Chondrocyte (in vitro differentiated cells): Measurements from ENCODE around the gene TXLNA. TPM values are rescaled to one million over a fixed set of nuclear protein-coding genes. Genes with fewer than 3 reads are reported as not detected.

Experiments
- DNase-seq: peaks from one replicate; pipeline ENCODE4 v3.0.0; 2021; ENCODE audit warnings: mixed read lengths, low spot score
- H3K27ac Mint-ChIP-seq: one replicate; pipeline ENCODE4 v1.8.0; 2021; ENCODE audit warnings: mild to moderate bottlenecking, moderate library complexity, mixed read lengths; ENCODE audit not compliant: unreplicated experiment
- H3K27me3 Mint-ChIP-seq: 2 replicates; pipeline ENCODE4 v1.8.0; 2021; ENCODE audit warnings: low read depth, mixed read lengths
- H3K36me3 Mint-ChIP-seq: 2 replicates; pipeline ENCODE4 v1.8.0; 2021; ENCODE audit warnings: low read depth, mixed read lengths
- H3K4me1 Mint-ChIP-seq: 2 replicates; pipeline ENCODE4 v1.8.0; 2021; ENCODE audit warnings: low read depth, mild to moderate bottlenecking, mixed read lengths
- H3K4me3 Mint-ChIP-seq: one replicate; pipeline ENCODE4 v1.8.0; 2021; ENCODE audit warnings: mild to moderate bottlenecking, moderate library complexity, mixed read lengths; ENCODE audit not compliant: unreplicated experiment
- H3K9me3 Mint-ChIP-seq: 2 replicates; pipeline ENCODE4 v1.8.0; 2021; ENCODE audit warnings: low read depth, mixed read lengths
- total RNA-seq: library from RNA; stranded (reverse); gene quantifications from 3 replicates; pipeline ENCODE4 v1.2.1, GENCODE V29; 2021
- TF ChIP-seq, protein P1 (sequence below): fragments of 200-600 bp; sonication (generic); IDR thresholded peaks from 2 replicates; pipeline ENCODE4 v1.5.0; 2021; ENCODE audit warnings: antibody characterized with exemption, mild to moderate bottlenecking, moderate library complexity

The TXLNA gene
- total RNA-seq, 1 donor from 2014 or later: 86.7 TPM

DNA sequence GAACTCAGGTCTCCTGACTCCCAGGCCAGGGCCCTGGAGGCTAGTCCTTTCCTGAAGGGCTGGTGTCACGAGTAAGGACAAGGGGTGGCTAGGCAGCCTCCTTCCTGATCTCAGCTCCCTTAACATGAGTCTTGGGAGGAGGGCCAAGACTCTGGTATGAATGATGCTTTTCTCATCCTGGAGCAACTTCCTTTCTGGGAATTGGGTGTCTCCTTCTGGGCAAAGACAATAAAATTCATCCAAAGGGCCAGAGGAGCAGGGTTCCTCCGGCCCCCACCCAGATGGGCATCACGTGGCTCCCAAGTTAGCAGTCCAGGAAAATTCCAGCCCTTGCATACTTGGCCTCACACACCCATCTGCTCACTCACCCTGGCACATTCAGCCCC is 67.4 kb downstream of the TXLNA start, which contains the start of gene FAM167B:
TSS of gene FAM167B (plus strand) at position 335 of the 386 bp plus-strand sequence. CDS start 200 bp downstream, outside the sequence.
- H3K4me3 Mint-ChIP-seq: no peak within 1 kb of the TSS
- no peak for DNase-seq
- H3K27me3 Mint-ChIP-seq: no peaks in the 10 kb centered on the region
- H3K9me3 Mint-ChIP-seq: no peaks in the 10 kb centered on the region
- peaks cover under 1% of the 10 kb centered on the region for H3K36me3 Mint-ChIP-seq
- peaks cover 35% of the 10 kb centered on the region for H3K4me1 Mint-ChIP-seq
- peak within 1 kb of the TSS; percentile 34 for H3K27ac Mint-ChIP-seq
- TF ChIP-seq, protein P1, sequence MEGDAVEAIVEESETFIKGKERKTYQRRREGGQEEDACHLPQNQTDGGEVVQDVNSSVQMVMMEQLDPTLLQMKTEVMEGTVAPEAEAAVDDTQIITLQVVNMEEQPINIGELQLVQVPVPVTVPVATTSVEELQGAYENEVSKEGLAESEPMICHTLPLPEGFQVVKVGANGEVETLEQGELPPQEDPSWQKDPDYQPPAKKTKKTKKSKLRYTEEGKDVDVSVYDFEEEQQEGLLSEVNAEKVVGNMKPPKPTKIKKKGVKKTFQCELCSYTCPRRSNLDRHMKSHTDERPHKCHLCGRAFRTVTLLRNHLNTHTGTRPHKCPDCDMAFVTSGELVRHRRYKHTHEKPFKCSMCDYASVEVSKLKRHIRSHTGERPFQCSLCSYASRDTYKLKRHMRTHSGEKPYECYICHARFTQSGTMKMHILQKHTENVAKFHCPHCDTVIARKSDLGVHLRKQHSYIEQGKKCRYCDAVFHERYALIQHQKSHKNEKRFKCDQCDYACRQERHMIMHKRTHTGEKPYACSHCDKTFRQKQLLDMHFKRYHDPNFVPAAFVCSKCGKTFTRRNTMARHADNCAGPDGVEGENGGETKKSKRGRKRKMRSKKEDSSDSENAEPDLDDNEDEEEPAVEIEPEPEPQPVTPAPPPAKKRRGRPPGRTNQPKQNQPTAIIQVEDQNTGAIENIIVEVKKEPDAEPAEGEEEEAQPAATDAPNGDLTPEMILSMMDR: no peak

DNA sequence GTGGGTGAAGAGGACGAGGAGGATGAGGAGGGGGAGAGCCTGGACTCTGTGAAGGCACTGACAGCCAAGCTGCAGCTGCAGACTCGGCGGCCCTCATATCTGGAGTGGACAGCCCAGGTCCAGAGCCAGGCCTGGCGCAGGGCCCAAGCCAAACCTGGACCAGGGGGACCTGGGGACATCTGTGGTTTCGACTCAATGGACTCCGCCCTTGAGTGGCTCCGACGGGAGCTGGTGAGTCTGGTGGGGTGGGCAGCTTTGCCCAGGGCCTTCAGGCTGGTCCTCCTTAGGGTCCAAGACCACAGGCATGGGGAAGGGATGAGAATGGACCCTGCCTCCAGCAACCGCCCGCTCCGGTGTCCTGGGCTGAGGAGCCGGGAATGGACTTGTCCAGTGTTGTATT is 68.0 kb downstream of the TXLNA start:
- Mint-ChIP-seq H3K36me3 (peaks cover 1% of the 10 kb centered on the region), H3K4me1 (peaks cover 29% of the 10 kb centered on the region), H3K27me3 (no peaks in the 10 kb centered on the region), H3K9me3 (no peaks in the 10 kb centered on the region), H3K27ac (no peak overlapping the region), H3K4me3 (no peak overlapping the region)
- TF ChIP-seq, protein P1: no peak
- no peak for DNase-seq

Other genes with a start within 250 kb of the TXLNA start
- 155 to 204 TPM (median 197 TPM) in 3 replicates for gene PTP4A2, start 241.3 kb upstream of the TXLNA start, total RNA-seq
- gene KHDRBS1, start 165.8 kb upstream of the TXLNA start, total RNA-seq: 90.5 to 136 TPM (median 95.1 TPM) in 3 replicates
- gene TMEM39B, start 106.7 kb upstream of the TXLNA start, total RNA-seq: 13.9 to 15.8 TPM (median 14.1 TPM) in 3 replicates
- gene KPNA6, start 71.6 kb upstream of the TXLNA start, total RNA-seq: 66.3 to 89.3 TPM (median 80.9 TPM) in 3 replicates
- gene CCDC28B, start 20.9 kb downstream of the TXLNA start, total RNA-seq: 29.7 to 32.9 TPM (median 30.7 TPM) in 3 replicates
- gene IQCC, start 26.0 kb downstream of the TXLNA start, total RNA-seq: 1.5 to 3.3 TPM (median 2.0 TPM) in 3 replicates
- not detected in 3 replicates for gene DCDC2B, start 29.4 kb downstream of the TXLNA start, total RNA-seq
- 20.8 to 23.9 TPM (median 22.8 TPM) in 3 replicates for gene TMEM234, start 42.7 kb downstream of the TXLNA start, total RNA-seq
- gene EIF3I, start 42.7 kb downstream of the TXLNA start, total RNA-seq: 120 to 142 TPM (median 131 TPM) in 3 replicates
- 1.4 to 3.1 TPM (median 2.9 TPM) in 3 replicates for gene FAM167B, start 67.5 kb downstream of the TXLNA start, total RNA-seq
- gene LCK, start 71.6 kb downstream of the TXLNA start, total RNA-seq: not detected in 3 replicates
- gene HDAC1, start 112.4 kb downstream of the TXLNA start, total RNA-seq: 50.2 to 54.9 TPM (median 52.9 TPM) in 3 replicates
- gene MARCKSL1, start 156.6 kb downstream of the TXLNA start, total RNA-seq: 58.8 to 104 TPM (median 103 TPM) in 3 replicates
- 3.6 to 4.5 TPM (median 4.4 TPM) in 3 replicates for gene FAM229A, start 182.8 kb downstream of the TXLNA start, total RNA-seq
- 0.90 to 2.0 TPM (median 1.7 TPM) in 3 replicates for gene TSSK3, start 182.9 kb downstream of the TXLNA start, total RNA-seq
- 56.6 to 67.0 TPM (median 57.6 TPM) in 3 replicates for gene BSDC1, start 214.8 kb downstream of the TXLNA start, total RNA-seq